ENCODE data around the gene GMCL1.

GRCh38 chr2:69847068-69847828 is 17.8 kb downstream of the GMCL1 start:
- TF ChIP-seq EZH2 (IDR thresholded peaks at IDR 0.05; ENCODE audit: insufficient read depth, poor library complexity, severe bottlenecking) (no peak), EZH2phosphoT487 (IDR thresholded peaks at IDR 0.05; ENCODE audit: insufficient read depth, low read depth) (no peak)
